GM19025 (cell line): ENCODE data around the gene RNF113B.
A peak's percentile ranks its signal among the peaks of the same experiment; 100 is the strongest.

ENCODE experiments used
- ATAC-seq: cut with Tn5 transposase; IDR thresholded peaks from one replicate; pipeline ENCODE4 v1.9.1; 2021; ENCODE audit warnings: mild to moderate bottlenecking, low read depth, moderate library complexity; ENCODE audit not compliant: unreplicated experiment

RNF113B gene

GRCh38 chr13:98143157-98143553 lies 33.9 kb downstream of the RNF113B start:
- ATAC-seq, result peak; percentile 36

GRCh38 chr13:98142380-98143156 lies 34.5 kb downstream of the RNF113B start, which contains the start of gene FARP1:
TSS of gene FARP1 (plus strand) at chr13:98143094. CDS start at chr13:98213243, 70,149 bp downstream.
- ATAC-seq, result peak; percentile 78

GRCh38 chr13:98141509-98142379 lies 35.3 kb downstream of the RNF113B start:
- ATAC-seq, result no peak

DNA sequence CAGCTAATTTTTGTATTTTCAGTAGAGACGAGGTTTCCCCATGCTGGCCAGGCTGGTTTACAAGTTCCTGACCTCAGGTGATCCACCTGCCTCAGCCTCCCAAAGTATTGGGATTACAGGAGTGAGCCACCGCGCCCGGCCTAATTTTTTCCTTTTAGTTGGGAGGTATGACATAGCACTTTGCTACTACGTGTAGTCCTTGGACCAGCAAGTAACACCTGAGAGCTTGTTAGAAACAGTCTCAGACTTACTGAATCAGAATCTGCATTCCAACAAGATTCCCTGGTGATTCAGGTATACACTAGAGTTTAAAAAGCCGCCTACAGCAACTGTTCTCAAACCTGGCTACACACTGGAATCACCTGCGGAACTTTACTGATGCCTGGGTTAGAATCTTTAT lies 36.0 kb downstream of the RNF113B start:
- ATAC-seq, result no peak

DNA sequence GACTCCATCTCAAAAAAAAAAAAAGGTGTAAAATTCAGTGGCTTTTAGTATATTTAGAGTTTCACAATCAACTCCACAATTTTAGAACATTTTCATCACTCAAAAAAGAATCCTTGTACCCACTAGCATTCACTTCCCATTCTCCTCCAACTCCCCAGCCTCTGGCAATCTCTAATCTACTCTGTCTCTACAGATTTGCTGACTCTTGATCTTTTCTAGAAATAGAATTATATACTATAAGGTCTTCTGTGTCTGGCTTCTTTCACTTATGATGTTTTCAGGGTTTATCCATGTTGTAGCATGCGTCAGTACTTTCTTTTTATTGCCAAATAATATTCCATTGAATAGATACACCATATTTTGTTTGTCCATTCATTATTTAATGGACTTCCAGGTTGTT lies 42.2 kb downstream of the RNF113B start:
- ATAC-seq, result no peak

DNA sequence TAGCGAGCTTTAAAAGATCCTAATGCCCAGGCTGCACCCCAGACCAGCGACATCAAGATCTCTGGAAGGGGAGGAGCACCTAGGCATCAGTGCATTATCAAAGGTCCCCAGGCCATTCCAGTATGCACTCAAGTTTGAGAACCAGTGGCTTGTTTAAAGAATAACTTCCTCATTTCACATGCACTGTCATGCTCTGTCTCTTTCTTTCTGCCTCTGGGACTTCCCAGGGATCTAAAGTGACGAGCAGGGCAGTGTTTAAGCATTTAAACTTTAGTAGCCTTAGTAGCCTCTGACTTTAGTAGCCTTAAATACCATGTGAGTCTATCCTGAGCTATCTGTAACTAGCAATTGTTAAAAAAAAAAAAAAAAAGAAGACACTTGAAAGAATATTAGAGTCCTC lies 43.1 kb downstream of the RNF113B start:
- peak; percentile 85 for ATAC-seq

GRCh38 chr13:98129059-98129746 lies 47.9 kb downstream of the RNF113B start:
- ATAC-seq, result no peak
